A673 (cell line): ENCODE data around the gene CHRND. TPM values are rescaled to one million over a fixed set of nuclear protein-coding genes. Genes with fewer than 3 reads are reported as not detected.

ENCODE experiments used
- BruUV-seq: library from RNA; stranded (reverse); fragments of 400-500 nt; replicated peaks from 2 replicates; lab custom pipeline; 2021; lab: Mats Ljungman, UMichigan
- CTCF ChIA-PET: fragments of 300-600 bp; sonication (Branson Sonifier 250); formaldehyde crosslinking; loops from one replicate; lab custom pipeline; 2022; ENCODE audit warnings: antibody characterized with exemption; lab: Charles Lee
- POLR2A ChIA-PET: fragments of 300-600 bp; sonication (Branson Sonifier 250); formaldehyde crosslinking; loops from one replicate; lab custom pipeline; 2022; ENCODE audit warnings: antibody characterized with exemption; ENCODE audit not compliant: low non-redundant PET; lab: Charles Lee
- DNase-seq: peaks from one replicate; pipeline ENCODE4 v3.0.0-alpha.2; 2015; ENCODE audit warnings: low spot score
- H3K27ac ChIP-seq: fragments of 200-600 bp; sonication (generic); 2 replicates; pipeline ENCODE4 v1.5.1; 2016; ENCODE audit warnings: mixed run types, low read depth, mild to moderate bottlenecking, mixed read lengths, antibody characterized with exemption, low read length; ENCODE audit not compliant: poor library complexity, severe bottlenecking
- H3K27me3 ChIP-seq: fragments of 200-600 bp; sonication (generic); replicated peaks from 2 replicates; pipeline ENCODE4 v1.6.1; 2017; ENCODE audit warnings: mixed run types, low read depth, mild to moderate bottlenecking, mixed read lengths, antibody characterized with exemption, low read length; ENCODE audit not compliant: insufficient read depth, poor library complexity
- H3K36me3 ChIP-seq: fragments of 200-600 bp; sonication (generic); 2 replicates; pipeline ENCODE4 v1.6.1; 2016; ENCODE audit warnings: mixed run types, mild to moderate bottlenecking, mixed read lengths, antibody characterized with exemption, low read length; ENCODE audit not compliant: insufficient read depth, poor library complexity, severe bottlenecking
- H3K4me1 ChIP-seq: fragments of 200-600 bp; sonication (generic); 2 replicates; pipeline ENCODE4 v1.6.1; 2017; ENCODE audit warnings: mixed run types, mild to moderate bottlenecking, mixed read lengths, antibody characterized with exemption, low read length; ENCODE audit not compliant: insufficient read depth, poor library complexity, severe bottlenecking
- H3K4me3 ChIP-seq: fragments of 200-600 bp; sonication (generic); 2 replicates; pipeline ENCODE4 v1.5.1; 2016; ENCODE audit warnings: low read depth, mixed run types, mild to moderate bottlenecking, mixed read lengths, low read length; ENCODE audit not compliant: poor library complexity, severe bottlenecking
- H3K9me3 ChIP-seq: fragments of 200-600 bp; sonication (generic); 2 replicates; pipeline ENCODE4 v1.6.1; 2016; ENCODE audit warnings: mixed run types, low read depth, mild to moderate bottlenecking, mixed read lengths, antibody characterized with exemption, low read length; ENCODE audit not compliant: poor library complexity, severe bottlenecking
- CTCF ChIP-seq: fragments of 300-800, 200-600 bp; sonication (generic); conservative IDR thresholded peaks from 2 replicates; pipeline ENCODE4 v1.5.1; 2017; ENCODE audit warnings: low read depth, mild to moderate bottlenecking, antibody characterized with exemption, low read length, moderate library complexity, mixed read lengths
- EZH2 ChIP-seq: fragments of 200-600 bp; sonication (generic); IDR thresholded peaks from 2 replicates; pipeline ENCODE4 v1.6.1; 2017; ENCODE audit warnings: borderline replicate concordance, low read depth, mild to moderate bottlenecking, mixed read lengths, antibody characterized with exemption, low read length; ENCODE audit not compliant: poor library complexity, severe bottlenecking
- intact Hi-C: fragments of 100-400 bp; cut with micrococcal nuclease; formaldehyde crosslinking; loops from one replicate; pipeline ENCODE4 v1.10.0; 2022; ENCODE audit not compliant: unreplicated experiment
- total RNA-seq: library from RNA; stranded (reverse); gene quantifications from 2 replicates; pipeline ENCODE4 v1.2.3, GENCODE V29; 2021

Gene CHRND
- total RNA-seq, 1 experiment from 2014 or later = not detected

- H3K9me3 ChIP-seq = no peaks in the 10 kb centered on the region
- H3K4me3 ChIP-seq = no peak overlapping the region
- H3K27me3 ChIP-seq = no peaks in the 10 kb centered on the region
- TF ChIP-seq EZH2 (no peak), CTCF (no peak)
- no peak for DNase-seq
- H3K36me3 ChIP-seq = no peaks in the 10 kb centered on the region
- BruUV-seq = no TSS peak
- H3K27ac ChIP-seq = no peak overlapping the region
- CTCF ChIA-PET = no interaction called here
- no peaks in the 10 kb centered on the region for H3K4me1 ChIP-seq
- POLR2A ChIA-PET = no interaction called here
- intact Hi-C loops = no loop called here
Measured at GRCh38 chr2:232537499-232537898, 11.5 kb downstream of the CHRND start.

- H3K4me1 ChIP-seq = no peaks in the 10 kb centered on the region
- no peak overlapping the region for H3K27ac ChIP-seq
- intact Hi-C loops = no loop called here
- no peak for DNase-seq
- no peaks in the 10 kb centered on the region for H3K36me3 ChIP-seq
- no peak for TF ChIP-seq CTCF
- no peak for TF ChIP-seq EZH2
- H3K9me3 ChIP-seq = no peaks in the 10 kb centered on the region
- BruUV-seq = no TSS peak
- H3K4me3 ChIP-seq = no peak overlapping the region
- POLR2A ChIA-PET = no interaction called here
- CTCF ChIA-PET = interaction anchor here (0.6 kb wide), 1 partner anchor 67 kb away, joined by 5 read pairs; no protein-coding TSS in a partner anchor
- H3K27me3 ChIP-seq = no peaks in the 10 kb centered on the region
Measured at GRCh38 chr2:232538671-232539070, 12.7 kb downstream of the CHRND start.

DNA sequence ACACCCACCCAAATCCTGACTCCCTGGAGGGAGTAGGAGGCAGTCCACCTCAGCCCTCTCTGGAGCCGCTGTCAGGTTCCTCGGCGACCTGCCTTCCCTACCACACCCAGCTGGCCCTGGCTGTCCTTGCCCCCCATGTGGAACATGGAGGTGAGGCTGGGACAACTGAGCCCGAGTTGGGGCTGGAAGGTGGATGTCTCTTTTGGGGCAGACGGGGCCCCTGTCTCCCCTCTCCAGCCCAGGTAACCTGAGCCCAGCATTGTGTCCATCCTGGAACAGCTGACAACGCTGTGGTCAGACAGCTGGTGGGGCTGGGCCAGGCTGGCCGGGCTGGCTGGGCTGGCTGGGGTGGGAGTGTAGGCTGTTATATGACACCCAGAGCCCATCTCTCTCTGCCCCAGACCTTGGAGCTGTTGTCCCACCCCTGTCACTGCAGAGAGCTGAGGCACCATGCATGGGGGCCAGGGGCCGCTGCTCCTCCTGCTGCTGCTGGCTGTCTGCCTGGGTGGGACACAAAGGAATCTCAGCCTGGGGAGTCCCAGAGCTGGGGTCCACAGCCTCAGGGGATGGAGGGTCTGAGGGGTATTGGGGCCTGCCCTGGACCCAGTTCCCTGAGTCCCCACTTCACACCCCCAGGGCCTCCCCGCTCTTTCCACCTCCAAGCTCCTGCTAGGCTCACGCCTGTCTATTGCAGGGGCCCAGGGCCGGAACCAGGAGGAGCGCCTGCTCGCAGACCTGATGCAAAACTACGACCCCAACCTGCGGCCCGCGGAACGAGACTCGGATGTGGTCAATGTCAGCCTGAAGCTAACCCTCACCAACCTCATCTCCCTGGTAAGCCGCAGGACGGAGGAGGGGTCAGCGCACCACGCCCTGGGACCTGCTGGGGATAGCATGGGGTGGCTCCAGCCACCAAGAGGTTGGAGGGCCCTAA lies 13.6 kb downstream of the CHRND start, which contains the start of gene CHRNG:
CHRNG (plus strand) TSS at position 395 of the 934 bp plus-strand sequence; CDS start at position 451, 56 bp downstream.
- no peak for TF ChIP-seq EZH2
- TF ChIP-seq CTCF = no peak
- POLR2A ChIA-PET = no interaction called here

More for the DNA sequence above, 13.6 kb downstream of the CHRND start, which contains the start of gene CHRNG:
- no peak for DNase-seq
- BruUV-seq = no TSS peak
- H3K27me3 ChIP-seq = no peaks in the 10 kb centered on the region
- H3K9me3 ChIP-seq = no peaks in the 10 kb centered on the region
- CTCF ChIA-PET = no interaction called here
- H3K4me1 ChIP-seq = no peaks in the 10 kb centered on the region
- H3K36me3 ChIP-seq = no peaks in the 10 kb centered on the region
- no peak within 1 kb of the TSS for H3K27ac ChIP-seq
- intact Hi-C loops = no loop called here
- H3K4me3 ChIP-seq = no peak within 1 kb of the TSS
